HEK293T (cell line): ENCODE measurements around the gene CTNNA2.

Source experiments
- CTCF ChIA-PET: fragments of 350-600 bp; formaldehyde crosslinking; extraction: SDS; loops from one replicate; lab custom pipeline; 2021; ENCODE audit warnings: antibody characterized with exemption, inconsistent platforms; lab: Yijun Ruan, JAX
- POLR2A ChIA-PET: fragments of 350-600 bp; formaldehyde crosslinking; extraction: SDS; loops from one replicate; lab custom pipeline; 2020; ENCODE audit warnings: antibody characterized with exemption, inconsistent platforms; lab: Yijun Ruan, JAX
- DNase-seq: peaks from one replicate; pipeline ENCODE4 v3.0.0; 2012; ENCODE audit warnings: mixed read lengths; ENCODE audit errors: extremely low spot score
- ARNT ChIP-seq: fragments of 450-650 bp; IDR thresholded peaks from 2 replicates; pipeline ENCODE4 v1.6.1; 2017; ENCODE audit warnings: mild to moderate bottlenecking
- BHLHE40 ChIP-seq: fragments of 450-650 bp; IDR thresholded peaks from 2 replicates; pipeline ENCODE4 v1.6.1; 2016; ENCODE audit warnings: mild to moderate bottlenecking, moderate library complexity, borderline replicate concordance
- CTBP1 ChIP-seq: fragments of 450-650 bp; IDR thresholded peaks from 2 replicates; pipeline ENCODE4 v1.6.1; 2016; ENCODE audit warnings: borderline replicate concordance
- ELF4 ChIP-seq: fragments of 450-650 bp; IDR thresholded peaks from 2 replicates; pipeline ENCODE4 v1.6.1; 2017; ENCODE audit warnings: antibody characterized with exemption
- FOXA1 ChIP-seq: fragments of 450-650 bp; IDR thresholded peaks from 2 replicates; pipeline ENCODE4 v1.6.1; 2016; ENCODE audit warnings: mild to moderate bottlenecking
- FOXK2 ChIP-seq: fragments of 450-650 bp; IDR thresholded peaks from 2 replicates; pipeline ENCODE4 v1.6.1; 2016; ENCODE audit warnings: mild to moderate bottlenecking
- FOXM1 ChIP-seq: fragments of 450-650 bp; IDR thresholded peaks from 2 replicates; pipeline ENCODE4 v1.6.1; 2017; ENCODE audit warnings: mild to moderate bottlenecking, borderline replicate concordance
- HDGF ChIP-seq: fragments of 450-650 bp; IDR thresholded peaks from 2 replicates; pipeline ENCODE4 v1.6.1; 2017; ENCODE audit warnings: antibody characterized with exemption, borderline replicate concordance
- L3MBTL2 ChIP-seq: fragments of 450-650 bp; conservative IDR thresholded peaks from 2 replicates; pipeline ENCODE4 v1.6.1; 2016; ENCODE audit warnings: mild to moderate bottlenecking
- LEF1 ChIP-seq: fragments of 450-650 bp; IDR thresholded peaks from 2 replicates; pipeline ENCODE4 v1.6.1; 2017; ENCODE audit warnings: mild to moderate bottlenecking, borderline replicate concordance
- NFRKB ChIP-seq: fragments of 450-650 bp; IDR thresholded peaks from 2 replicates; pipeline ENCODE4 v1.6.1; 2016; ENCODE audit warnings: mild to moderate bottlenecking, moderate library complexity
- PKNOX1 ChIP-seq: fragments of 450-650 bp; IDR thresholded peaks from 2 replicates; pipeline ENCODE4 v1.6.1; 2016
- SP1 ChIP-seq: fragments of 450-650 bp; IDR thresholded peaks from 2 replicates; pipeline ENCODE4 v1.6.1; 2017
- SUZ12 ChIP-seq: fragments of 450-650 bp; IDR thresholded peaks from 2 replicates; pipeline ENCODE4 v1.6.1; 2016; ENCODE audit warnings: mild to moderate bottlenecking
- TARDBP ChIP-seq: fragments of 450-650 bp; IDR thresholded peaks from 2 replicates; pipeline ENCODE4 v1.6.1; 2016
- ZNF384 ChIP-seq: fragments of 450-650 bp; IDR thresholded peaks from 2 replicates; pipeline ENCODE4 v1.6.1; 2016

CTNNA2 gene

GRCh38 chr2:79512442-79513401 lies at the start of gene CTNNA2:
Gene CTNNA2 (plus strand): TSS chr2:79513051.
- ChIA-PET POLR2A (no interaction called here), CTCF (no interaction called here)
- peak; percentile 90 for DNase-seq
- peak; percentile 61 for TF ChIP-seq L3MBTL2
- no peak for TF ChIP-seq SUZ12
- TF ChIP-seq FOXK2 = no peak

DNA sequence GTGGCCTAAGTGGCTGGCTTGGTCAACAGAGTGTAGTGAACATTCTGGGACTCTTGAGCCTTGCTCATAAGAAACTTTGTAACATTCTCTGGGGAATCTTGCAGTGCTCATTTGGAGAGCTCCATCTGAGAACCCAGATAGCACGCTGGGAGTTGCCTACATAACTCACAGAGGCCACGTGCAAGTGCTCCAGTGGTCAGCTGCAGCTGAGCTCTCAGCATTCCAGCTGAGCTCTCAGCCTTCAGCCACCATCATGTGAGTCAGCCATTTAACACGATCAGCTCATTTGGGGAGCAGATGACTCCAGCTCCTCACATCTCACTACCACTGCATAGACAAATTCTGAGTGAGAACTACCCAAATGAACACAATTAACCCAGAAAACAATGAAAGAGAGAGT lies 25.5 kb upstream of the CTNNA2 start:
- TF ChIP-seq LEF1 (no peak), NFRKB (no peak), FOXA1 (no peak)
- ChIA-PET POLR2A (no interaction called here), CTCF (no interaction called here)
- DNase-seq = no peak

DNA sequence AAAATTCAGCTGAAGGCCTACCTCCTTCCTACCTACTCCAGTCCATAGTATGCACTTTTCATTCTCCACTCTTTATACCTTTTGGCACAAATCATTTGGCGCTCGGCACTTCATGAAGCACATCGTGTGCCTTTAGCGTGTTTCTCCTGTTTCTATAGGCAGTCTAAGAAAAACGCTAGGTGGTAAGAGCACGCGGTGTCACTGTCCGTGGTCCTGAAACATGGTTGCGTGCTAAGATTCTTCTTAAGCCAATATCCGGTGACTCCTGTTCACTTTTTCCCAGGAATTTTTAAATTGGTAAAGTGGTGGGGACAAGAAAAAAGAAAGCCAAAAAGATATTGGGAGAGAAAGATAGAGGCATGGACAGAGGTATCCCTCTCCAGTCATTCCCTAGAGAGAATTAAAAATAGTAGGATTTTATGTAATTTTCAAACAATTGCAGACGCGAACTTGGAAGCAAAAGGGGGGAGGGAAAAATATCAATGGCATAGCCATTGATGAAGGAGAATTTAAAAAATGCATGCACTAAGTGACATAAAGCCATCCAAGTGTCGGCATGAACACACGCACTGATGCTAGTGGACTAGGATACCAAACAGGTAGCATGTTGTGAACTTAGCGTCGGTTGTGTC lies 1.4 kb upstream of the CTNNA2 start:
- ChIA-PET POLR2A (no interaction called here), CTCF (no interaction called here)
- no peak for TF ChIP-seq BHLHE40
- TF ChIP-seq L3MBTL2 = peak; percentile 65
- no peak for TF ChIP-seq FOXM1
- DNase-seq = peak; percentile 37

DNA sequence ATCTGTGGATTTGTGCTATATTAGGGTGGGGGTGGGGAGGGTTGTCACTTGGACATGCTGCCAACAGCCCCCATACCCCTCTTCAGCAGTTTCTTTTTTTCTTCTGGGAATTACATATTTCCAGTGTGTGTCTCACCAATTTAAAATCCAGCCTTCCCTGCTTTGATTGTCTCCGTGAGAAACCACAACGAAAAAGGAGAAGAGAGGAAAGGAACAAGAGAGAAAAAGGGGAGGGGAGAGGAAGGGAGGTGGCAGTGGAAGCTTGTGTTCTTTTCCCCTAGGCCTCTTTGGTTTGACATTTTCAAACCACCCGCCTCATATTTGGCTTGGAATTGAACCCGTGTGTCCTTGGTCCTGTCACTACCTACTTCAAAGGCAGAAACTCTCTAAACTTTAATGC lies 860 bp downstream of the CTNNA2 start:
- TF ChIP-seq FOXK2 (no peak), SUZ12 (no peak), L3MBTL2 (no peak), ZNF384 (no peak), TARDBP (no peak), FOXM1 (no peak), NFRKB (no peak), CTBP1 (no peak), LEF1 (no peak), SP1 (no peak), ARNT (no peak)
- DNase-seq = no peak
- POLR2A ChIA-PET = no interaction called here
- CTCF ChIA-PET = no interaction called here

- ChIA-PET CTCF (no interaction called here), POLR2A (no interaction called here)
- no peak for TF ChIP-seq ARNT
- DNase-seq = no peak
Measured at GRCh38 chr2:79529636-79530035, 16.8 kb downstream of the CTNNA2 start.

GRCh38 chr2:79530443-79530842 lies 17.6 kb downstream of the CTNNA2 start:
- no peak for DNase-seq
- ChIA-PET POLR2A (no interaction called here), CTCF (no interaction called here)
- TF ChIP-seq SUZ12 (no peak), BHLHE40 (no peak), LEF1 (no peak)

GRCh38 chr2:79547568-79547967 lies 34.7 kb downstream of the CTNNA2 start:
- TF ChIP-seq FOXA1 = no peak
- no peak for TF ChIP-seq PKNOX1
- TF ChIP-seq NFRKB = no peak
- TF ChIP-seq CTBP1 = no peak
- TF ChIP-seq ARNT = no peak
- ChIA-PET POLR2A (no interaction called here), CTCF (no interaction called here)

DNA sequence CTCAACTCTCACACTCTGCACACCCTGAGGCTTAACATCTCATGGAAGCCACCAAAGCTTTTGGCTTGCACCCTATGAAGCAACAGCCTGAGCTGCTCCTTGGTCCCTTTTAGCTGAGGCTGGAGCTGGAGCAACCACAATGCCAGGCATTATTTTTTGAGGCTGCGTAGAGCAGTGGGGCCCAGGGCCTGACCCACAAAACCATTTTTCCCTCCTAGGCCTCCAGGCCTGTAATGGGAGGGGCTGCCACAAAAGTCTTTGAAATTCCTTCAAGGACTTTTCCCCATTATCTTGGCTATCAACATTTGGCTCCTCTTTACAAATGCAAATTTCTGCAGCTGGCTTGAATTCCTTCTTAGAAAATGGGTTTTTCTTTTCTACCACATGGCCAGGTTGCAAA lies 39.8 kb downstream of the CTNNA2 start:
- POLR2A ChIA-PET = no interaction called here
- CTCF ChIA-PET = no interaction called here
- no peak for TF ChIP-seq FOXA1
- no peak for TF ChIP-seq LEF1
- no peak for TF ChIP-seq TARDBP
- no peak for DNase-seq

More at GRCh38 chr2:79547568-79547967, 34.7 kb downstream of the CTNNA2 start:
- no peak for DNase-seq

GRCh38 chr2:79554899-79555298 lies 42.0 kb downstream of the CTNNA2 start:
- DNase-seq = no peak
- TF ChIP-seq ZNF384 (no peak), FOXK2 (no peak), L3MBTL2 (no peak), CTBP1 (no peak), FOXM1 (no peak), FOXA1 (no peak), SP1 (no peak), BHLHE40 (no peak), PKNOX1 (no peak), NFRKB (no peak), ARNT (no peak), LEF1 (no peak), TARDBP (no peak), ELF4 (no peak), HDGF (no peak), SUZ12 (no peak)
- ChIA-PET CTCF (no interaction called here), POLR2A (no interaction called here)
